GM15510 (cell line): ENCODE measurements around the gene FGF9.

Experiments used
- POLR2A ChIP-seq: IDR thresholded peaks from 3 replicates; pipeline ENCODE4 v1.6.1; 2011; ENCODE audit warnings: borderline replicate concordance; ENCODE audit not compliant: insufficient read length; ENCODE audit errors: extremely low read depth

FGF9 gene

DNA sequence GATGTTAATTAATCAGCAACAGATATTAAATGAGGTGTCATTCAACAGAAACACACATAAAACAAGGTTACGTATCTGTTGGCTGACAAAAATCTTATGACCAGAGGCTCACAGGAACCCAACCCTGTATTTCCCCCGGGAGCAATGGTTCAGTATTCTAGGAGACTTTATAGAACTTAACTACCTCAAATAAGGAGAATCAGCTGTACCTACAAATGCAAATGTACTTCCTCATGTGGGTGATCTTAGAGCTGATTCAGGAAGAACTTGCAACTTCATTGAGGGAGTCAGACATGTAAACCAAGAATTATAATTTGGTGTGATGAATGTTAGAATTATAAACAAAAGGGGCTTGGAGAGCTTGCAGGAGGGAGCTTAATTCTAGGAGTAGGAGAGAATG is 20.1 kb downstream of the FGF9 start:
- TF ChIP-seq POLR2A: no peak

DNA sequence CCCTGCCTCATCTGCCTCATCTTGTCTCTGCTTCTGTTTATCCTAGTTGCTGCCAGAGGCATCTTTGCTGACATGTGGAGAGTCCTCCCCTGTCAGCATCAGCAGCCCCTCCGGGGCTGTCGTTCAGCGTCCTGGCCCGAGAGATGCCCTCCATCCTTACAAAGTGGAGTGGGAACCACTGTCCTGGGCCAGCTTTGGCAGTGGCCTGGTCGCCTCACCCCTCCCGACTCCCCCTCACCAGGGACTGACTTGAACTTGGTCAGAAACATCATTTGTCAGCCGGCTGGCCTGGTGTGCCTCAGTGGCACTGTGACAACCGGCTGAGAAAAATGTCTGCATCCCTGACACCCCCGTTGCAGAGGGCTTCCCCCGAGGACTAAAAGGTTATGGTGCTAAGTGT is 20.6 kb downstream of the FGF9 start:
- no peak for TF ChIP-seq POLR2A

DNA sequence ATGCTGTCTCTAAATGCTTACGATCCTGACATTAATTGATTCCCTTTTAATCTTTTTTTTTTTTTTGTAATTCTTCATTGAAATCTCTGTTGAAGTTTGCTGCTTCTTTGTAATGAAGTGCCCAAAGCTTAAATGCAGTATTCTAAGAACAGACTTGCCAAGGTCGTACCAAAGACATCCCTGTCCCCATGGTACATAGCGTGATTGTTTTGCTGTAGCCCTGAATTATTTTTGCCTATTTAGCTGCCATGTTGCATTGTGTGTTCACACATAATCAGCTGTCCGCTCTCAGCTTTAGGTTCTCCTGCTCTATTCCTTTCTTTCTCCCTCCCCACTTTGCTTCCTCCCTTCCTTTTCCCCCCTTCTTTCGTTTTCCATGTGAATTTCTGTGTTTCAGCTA is 21.1 kb downstream of the FGF9 start:
- TF ChIP-seq POLR2A: no peak

DNA sequence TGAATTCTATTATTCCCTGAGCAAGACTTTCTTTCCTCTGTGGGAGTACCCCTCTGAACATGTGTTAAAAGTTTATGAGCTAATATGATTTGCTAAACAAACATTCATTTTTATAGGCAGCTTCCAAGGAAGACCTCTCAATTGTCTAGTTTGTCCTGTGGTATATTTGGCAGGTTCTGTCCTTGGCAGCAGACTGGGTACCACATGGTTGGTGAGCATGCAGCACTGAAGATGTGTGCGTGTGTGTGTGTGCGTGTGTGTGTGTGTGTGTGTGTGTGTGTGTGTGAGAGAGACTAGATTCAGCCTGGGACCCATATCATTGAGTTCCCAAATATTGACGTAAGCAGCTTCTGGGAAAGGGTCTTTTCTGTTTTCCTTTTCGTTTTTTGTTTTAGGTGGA is 24.0 kb downstream of the FGF9 start:
- TF ChIP-seq POLR2A: no peak

DNA sequence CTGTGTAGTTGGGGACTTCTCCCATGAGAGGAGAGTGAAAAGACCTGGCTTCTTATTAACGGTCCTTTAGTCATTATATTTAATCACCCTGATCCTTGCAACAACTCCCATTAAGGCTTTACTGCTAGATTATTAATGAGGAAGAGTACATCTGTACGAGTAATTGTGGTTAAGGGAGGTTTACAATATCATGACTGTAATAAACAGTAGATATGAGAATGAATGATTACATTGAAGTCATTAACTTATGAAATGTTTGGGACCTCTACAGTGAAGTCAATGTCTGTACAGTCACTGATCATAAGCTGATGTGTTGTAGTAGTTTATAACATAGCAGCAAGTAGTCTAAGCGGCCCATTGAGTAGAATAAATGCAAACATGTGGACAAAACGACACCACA is 24.7 kb downstream of the FGF9 start:
- TF ChIP-seq POLR2A: no peak

DNA sequence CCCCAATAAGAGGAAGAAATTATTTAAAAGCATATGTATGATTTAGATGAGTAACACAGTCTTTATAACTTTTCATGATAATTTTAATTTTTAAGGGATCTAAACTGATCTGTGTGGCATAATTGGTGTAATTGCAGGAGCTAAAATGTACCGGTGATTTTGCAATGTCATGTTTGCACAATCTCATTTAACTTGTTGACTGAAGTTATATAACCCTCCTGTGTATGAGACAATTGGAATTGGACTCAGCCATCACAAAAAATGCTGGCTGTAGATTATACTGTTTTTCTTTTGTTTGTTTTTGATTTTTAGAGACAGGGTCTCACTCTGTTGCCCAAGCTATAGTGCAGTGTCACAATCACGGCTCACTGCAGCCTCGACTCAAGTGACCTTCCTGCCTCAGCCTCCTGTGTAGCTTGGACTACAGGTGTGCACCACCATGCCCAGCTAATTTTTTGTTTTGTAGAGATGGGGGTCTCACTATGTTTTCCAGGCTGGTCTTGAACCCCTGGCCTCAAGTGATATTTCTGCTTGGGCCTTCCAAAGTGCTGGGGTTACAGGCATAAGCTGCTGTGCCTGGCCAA is 26.1 kb downstream of the FGF9 start:
- no peak for TF ChIP-seq POLR2A

DNA sequence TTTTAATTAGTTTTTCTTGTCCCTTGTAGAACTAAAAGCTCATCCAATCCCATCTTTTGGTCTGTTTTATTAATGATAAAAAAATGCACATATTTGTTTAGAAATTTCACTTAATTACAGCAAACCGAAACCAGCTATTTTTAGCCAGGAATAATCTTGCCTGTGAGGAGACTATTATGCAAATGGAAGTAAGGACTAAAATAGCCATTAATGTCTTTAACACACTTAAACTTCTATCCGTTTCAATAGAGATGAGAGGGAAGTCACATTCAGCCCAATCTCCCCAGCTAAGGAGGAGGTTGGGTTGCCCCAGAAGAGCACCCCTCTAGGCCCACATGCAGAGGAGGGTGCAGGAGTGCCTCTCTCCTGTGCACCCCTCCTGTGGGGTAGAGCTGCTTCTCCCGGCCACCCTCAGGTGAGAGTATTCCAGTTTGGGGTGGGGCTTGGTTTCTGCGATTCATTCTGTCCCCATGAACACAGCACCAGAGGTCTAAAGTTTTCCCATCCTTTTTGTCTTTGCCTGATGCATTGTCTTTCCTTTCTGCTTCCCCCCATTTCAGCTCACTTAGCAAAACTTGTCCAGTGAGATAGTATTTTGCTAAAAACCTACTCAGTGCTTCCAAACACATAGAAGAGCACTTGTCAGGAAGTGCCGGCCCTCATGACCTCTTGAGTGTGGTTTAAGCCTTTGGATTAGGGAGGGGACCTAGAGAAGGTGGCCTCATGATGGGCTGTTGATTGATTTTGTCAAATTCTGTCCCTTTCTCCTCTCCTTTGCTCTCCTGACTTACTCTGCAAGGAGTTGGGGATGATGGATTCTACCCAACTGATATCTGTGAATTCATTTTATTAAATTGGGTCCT is 28.2 kb downstream of the FGF9 start:
- no peak for TF ChIP-seq POLR2A

DNA sequence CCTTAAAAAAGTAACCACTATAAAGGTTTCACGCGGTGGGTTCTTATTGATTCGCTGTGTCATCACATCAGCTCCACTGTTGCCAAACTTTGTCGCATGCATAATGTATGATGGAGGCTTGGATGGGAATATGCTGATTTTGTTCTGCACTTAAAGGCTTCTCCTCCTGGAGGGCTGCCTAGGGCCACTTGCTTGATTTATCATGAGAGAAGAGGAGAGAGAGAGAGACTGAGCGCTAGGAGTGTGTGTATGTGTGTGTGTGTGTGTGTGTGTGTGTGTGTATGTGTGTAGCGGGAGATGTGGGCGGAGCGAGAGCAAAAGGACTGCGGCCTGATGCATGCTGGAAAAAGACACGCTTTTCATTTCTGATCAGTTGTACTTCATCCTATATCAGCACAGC is 30.6 kb downstream of the FGF9 start:
- TF ChIP-seq POLR2A: no peak

DNA sequence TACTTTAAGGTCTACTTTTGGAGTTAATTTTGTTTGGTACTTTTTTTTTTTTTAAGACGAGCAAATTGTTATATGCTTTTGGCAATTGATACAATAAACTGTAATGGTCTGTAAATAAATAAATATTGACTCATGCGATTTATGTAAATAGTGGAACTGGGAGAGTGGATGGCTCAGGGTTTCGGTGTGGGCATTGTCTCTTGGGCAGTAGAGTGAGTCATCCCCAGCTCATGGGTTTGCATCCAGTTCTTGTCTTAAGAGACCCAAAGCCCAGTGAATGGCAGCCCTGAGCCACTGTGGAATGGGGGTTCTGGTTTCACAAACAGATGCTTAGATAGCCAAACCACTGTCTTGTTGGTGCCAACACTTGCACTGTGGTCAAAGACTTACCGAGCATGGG is 33.0 kb downstream of the FGF9 start:
- no peak for TF ChIP-seq POLR2A

DNA sequence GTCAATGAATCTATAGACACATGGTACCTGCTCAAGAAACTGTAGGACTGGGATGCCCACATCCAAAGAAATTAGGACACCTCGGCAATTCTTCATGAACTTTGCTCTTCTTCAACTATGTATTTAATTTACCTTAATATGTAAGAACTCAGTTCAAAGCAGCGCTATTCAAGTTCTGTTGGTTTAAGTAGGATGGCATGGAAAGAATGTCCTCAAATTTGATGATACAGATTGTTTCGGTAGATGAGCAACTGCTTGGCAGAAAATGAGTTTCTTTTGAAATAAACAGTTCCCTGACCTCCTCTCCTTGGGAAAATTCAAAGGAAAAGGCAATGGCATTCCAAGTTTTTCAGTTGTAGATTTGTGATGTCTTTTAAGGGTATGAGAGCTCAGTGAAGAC is 36.7 kb downstream of the FGF9 start:
- TF ChIP-seq POLR2A: no peak

DNA sequence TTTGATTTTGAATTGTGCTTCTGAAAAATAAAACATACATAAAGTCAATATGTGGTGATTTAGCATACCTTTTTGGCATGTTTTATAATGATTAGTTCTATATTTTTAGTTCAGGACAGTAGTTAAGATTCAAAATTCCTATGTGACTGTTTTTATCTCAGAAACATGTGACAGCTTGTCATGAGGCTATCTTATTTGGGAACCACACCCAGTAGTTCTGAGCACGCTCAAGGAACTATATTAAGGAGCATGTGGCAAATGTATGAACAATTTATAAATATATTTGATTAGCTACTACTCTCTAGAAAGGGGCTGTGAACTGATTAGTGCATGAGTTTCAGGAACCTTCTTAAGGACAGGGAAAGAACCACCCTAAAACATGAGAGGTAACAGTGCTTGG is 38.8 kb downstream of the FGF9 start:
- no peak for TF ChIP-seq POLR2A

DNA sequence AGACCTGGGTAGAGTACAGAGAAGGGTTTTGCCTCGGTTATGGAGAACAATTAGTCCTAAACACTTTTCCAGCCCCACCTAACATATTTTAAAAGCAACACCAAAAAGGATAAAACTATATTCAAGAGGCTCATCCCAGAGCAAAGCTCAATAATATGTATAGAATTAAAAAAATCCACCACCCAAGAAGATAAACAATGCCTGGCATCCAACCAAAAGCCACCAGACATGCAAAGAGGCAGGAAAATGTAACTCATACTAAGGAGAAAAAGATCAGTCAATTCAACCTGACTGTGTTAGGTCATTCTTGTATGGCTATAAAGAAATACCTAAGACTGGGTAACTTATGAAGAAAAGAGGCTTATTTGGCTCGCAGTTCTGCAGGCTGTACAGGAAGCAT is 39.3 kb downstream of the FGF9 start:
- TF ChIP-seq POLR2A: no peak

DNA sequence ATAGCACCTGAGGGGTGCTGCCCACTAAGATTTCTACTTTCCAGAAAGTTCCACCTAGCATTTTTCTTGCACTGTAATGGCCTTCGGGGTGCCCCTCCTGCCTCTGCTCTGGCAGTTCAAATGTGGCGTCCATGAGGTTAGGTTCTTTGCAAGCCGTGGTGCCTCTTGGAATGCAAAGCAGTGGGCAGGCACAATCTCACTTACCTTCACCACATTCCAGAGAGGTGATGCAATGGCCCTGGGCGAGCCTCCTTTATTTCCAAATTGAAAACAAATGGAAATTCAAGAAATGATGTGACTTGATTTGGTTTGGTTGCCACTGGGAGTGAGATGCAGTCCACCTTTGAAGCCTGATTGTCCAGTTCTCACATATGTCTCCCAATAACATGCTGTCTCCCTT is 46.9 kb downstream of the FGF9 start:
- TF ChIP-seq POLR2A: no peak

DNA sequence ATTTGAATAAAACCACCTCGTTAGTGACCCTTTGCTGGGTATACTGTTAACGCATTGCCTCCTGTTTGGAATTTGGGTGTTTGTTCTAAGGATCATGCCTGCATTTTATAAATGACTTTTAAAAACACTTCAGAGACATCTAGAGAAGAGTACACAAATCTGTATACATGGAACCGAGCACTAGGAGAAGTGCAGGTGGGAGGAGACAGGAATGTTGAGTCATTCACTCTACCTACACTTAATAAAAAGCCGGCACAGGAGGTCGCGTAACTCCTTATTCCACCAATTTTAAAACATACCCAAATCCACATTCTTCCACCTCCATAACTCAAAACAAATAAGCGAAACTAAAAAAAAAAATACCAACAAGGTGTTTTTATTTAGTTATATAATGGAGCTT is 48.6 kb downstream of the FGF9 start:
- TF ChIP-seq POLR2A: no peak

DNA sequence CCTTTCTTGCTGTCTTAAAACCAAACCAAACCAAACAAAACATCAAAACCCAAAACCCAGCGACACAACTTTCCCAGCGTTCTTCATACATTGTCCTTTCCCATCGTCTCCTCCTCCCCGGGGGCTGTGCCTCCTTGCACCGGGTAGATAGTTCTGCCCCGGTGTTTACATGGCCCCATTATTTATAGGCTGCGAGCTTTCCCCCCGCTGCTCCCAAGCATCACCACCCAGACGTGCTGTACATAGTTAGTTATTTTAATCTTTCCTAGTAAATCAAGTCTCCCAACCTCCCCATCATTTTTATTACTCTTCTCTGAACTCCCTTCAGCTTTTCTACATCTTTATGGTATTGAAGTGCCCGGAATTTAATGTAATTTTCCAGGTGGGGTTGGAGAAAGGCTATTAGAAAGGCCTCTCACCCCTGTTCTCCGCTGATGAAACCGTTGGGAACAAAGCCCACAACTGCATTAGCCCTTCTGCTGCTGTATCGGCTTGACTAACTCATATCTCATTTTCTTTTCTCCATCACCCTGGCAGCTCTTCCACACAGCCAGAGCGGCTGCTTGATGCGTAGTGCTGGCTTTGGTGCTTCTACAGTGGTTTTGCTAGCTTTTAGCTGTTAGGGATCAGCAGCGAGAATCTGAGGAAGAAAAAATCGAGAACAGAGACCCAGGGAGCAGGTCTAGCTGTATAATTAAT is 53.1 kb downstream of the FGF9 start:
- no peak for TF ChIP-seq POLR2A
